Measurements from ENCODE around the gene COL17A1.

GRCh38 chr10:104088239-104088638 is 2.6 kb upstream of the COL17A1 start:
- no peak for TF ChIP-seq YY1 (IDR thresholded peaks at IDR 0.05; ENCODE audit: insufficient read depth, insufficient read length)
- TF ChIP-seq ZNF274 (IDR thresholded peaks at IDR 0.05; ENCODE audit: low read depth, low read length) = no peak

Data from NT2/D1 (cell line).